ENCODE results near the gene PDE1C. TPM values are rescaled to one million over a fixed set of nuclear protein-coding genes. Genes with fewer than 3 reads are reported as not detected.

The PDE1C gene
- total and polyA plus RNA-seq, 9 donors: 3.8 to 8.7 (median 4.5) TPM

- no peaks in the 10 kb centered on the region for H3K4me1 ChIP-seq (ENCODE audit: control insufficient read depth, insufficient read depth, low read length)
- H3K27ac ChIP-seq (ENCODE audit: low read length): no peak overlapping the region
Observed at GRCh38 chr7:31954500-31954899, 115.7 kb downstream of the PDE1C start.

GRCh38 chr7:31953432-31953831 is 116.8 kb downstream of the PDE1C start:
- 88% methylated on average over 1 of the region's 2 CpGs for WGBS (ENCODE audit: insufficient coverage)
- Histone ChIP-seq H3K27me3 (ENCODE audit: control insufficient read depth, insufficient read depth, low read length) (no peaks in the 10 kb centered on the region), H3K4me3 (ENCODE audit: low read length) (no peak overlapping the region), H3K9me3 (replicated peaks; ENCODE audit: control insufficient read depth, low read depth, low read length) (no peaks in the 10 kb centered on the region), H3K27ac (ENCODE audit: low read length) (no peak overlapping the region), H3K4me1 (ENCODE audit: control insufficient read depth, insufficient read depth, low read length) (no peaks in the 10 kb centered on the region), H3K36me3 (ENCODE audit: control insufficient read depth, insufficient read depth, low read length) (no peaks in the 10 kb centered on the region)
- no peak for DNase-seq

More at GRCh38 chr7:31954500-31954899, 115.7 kb downstream of the PDE1C start:
- Histone ChIP-seq H3K27me3 (ENCODE audit: control insufficient read depth, insufficient read depth, low read length) (no peaks in the 10 kb centered on the region), H3K9me3 (replicated peaks; ENCODE audit: control insufficient read depth, low read depth, low read length) (no peaks in the 10 kb centered on the region), H3K4me3 (ENCODE audit: low read length) (no peak overlapping the region), H3K36me3 (ENCODE audit: control insufficient read depth, insufficient read depth, low read length) (no peaks in the 10 kb centered on the region)
- no CpG with 5 or more reads among the region's 2 CpGs for WGBS (ENCODE audit: insufficient coverage)
- no peak for DNase-seq

GRCh38 chr7:31950091-31950755 is 120.0 kb downstream of the PDE1C start:
- WGBS (ENCODE audit: insufficient coverage): 63% methylated on average over 1 of the region's 4 CpGs
- DNase-seq: no peak
- Histone ChIP-seq H3K4me1 (ENCODE audit: control insufficient read depth, insufficient read depth, low read length) (no peaks in the 10 kb centered on the region), H3K9me3 (replicated peaks; ENCODE audit: control insufficient read depth, low read depth, low read length) (peaks cover 11% of the 10 kb centered on the region), H3K36me3 (ENCODE audit: control insufficient read depth, insufficient read depth, low read length) (no peaks in the 10 kb centered on the region), H3K4me3 (ENCODE audit: low read length) (no peak overlapping the region), H3K27ac (ENCODE audit: low read length) (no peak overlapping the region), H3K27me3 (ENCODE audit: control insufficient read depth, insufficient read depth, low read length) (no peaks in the 10 kb centered on the region)

- no peak for DNase-seq
- Histone ChIP-seq H3K27ac (ENCODE audit: low read length) (no peak overlapping the region), H3K4me1 (ENCODE audit: control insufficient read depth, insufficient read depth, low read length) (no peaks in the 10 kb centered on the region), H3K9me3 (replicated peaks; ENCODE audit: control insufficient read depth, low read depth, low read length) (peaks cover 11% of the 10 kb centered on the region), H3K4me3 (ENCODE audit: low read length) (no peak overlapping the region), H3K36me3 (ENCODE audit: control insufficient read depth, insufficient read depth, low read length) (no peaks in the 10 kb centered on the region), H3K27me3 (ENCODE audit: control insufficient read depth, insufficient read depth, low read length) (no peaks in the 10 kb centered on the region)
- 71% methylated on average over 1 of the region's 1 CpG for WGBS (ENCODE audit: insufficient coverage)
Observed at GRCh38 chr7:31948029-31948428, 122.2 kb downstream of the PDE1C start.

GRCh38 chr7:31940167-31940566 is 130.0 kb downstream of the PDE1C start:
- H3K4me1 ChIP-seq (ENCODE audit: control insufficient read depth, insufficient read depth, low read length): no peaks in the 10 kb centered on the region

GRCh38 chr7:31939076-31939475 is 131.1 kb downstream of the PDE1C start:
- Histone ChIP-seq H3K9me3 (replicated peaks; ENCODE audit: control insufficient read depth, low read depth, low read length) (no peaks in the 10 kb centered on the region), H3K36me3 (ENCODE audit: control insufficient read depth, insufficient read depth, low read length) (no peaks in the 10 kb centered on the region), H3K4me1 (ENCODE audit: control insufficient read depth, insufficient read depth, low read length) (no peaks in the 10 kb centered on the region), H3K27ac (ENCODE audit: low read length) (no peak overlapping the region), H3K4me3 (ENCODE audit: low read length) (no peak overlapping the region), H3K27me3 (ENCODE audit: control insufficient read depth, insufficient read depth, low read length) (no peaks in the 10 kb centered on the region)
- WGBS (ENCODE audit: insufficient coverage): no CpG with 5 or more reads among the region's 3 CpGs
- DNase-seq: no peak

More at GRCh38 chr7:31940167-31940566, 130.0 kb downstream of the PDE1C start:
- no peaks in the 10 kb centered on the region for H3K9me3 ChIP-seq (replicated peaks; ENCODE audit: control insufficient read depth, low read depth, low read length)
- H3K4me3 ChIP-seq (ENCODE audit: low read length): no peak overlapping the region
- no CpG with 5 or more reads among the region's 1 CpG for WGBS (ENCODE audit: insufficient coverage)
- DNase-seq: no peak
- no peaks in the 10 kb centered on the region for H3K36me3 ChIP-seq (ENCODE audit: control insufficient read depth, insufficient read depth, low read length)
- H3K27me3 ChIP-seq (ENCODE audit: control insufficient read depth, insufficient read depth, low read length): no peaks in the 10 kb centered on the region
- H3K27ac ChIP-seq (ENCODE audit: low read length): no peak overlapping the region

- Histone ChIP-seq H3K4me1 (ENCODE audit: control insufficient read depth, insufficient read depth, low read length) (no peaks in the 10 kb centered on the region), H3K27ac (ENCODE audit: low read length) (no peak overlapping the region), H3K9me3 (replicated peaks; ENCODE audit: control insufficient read depth, low read depth, low read length) (no peaks in the 10 kb centered on the region), H3K4me3 (ENCODE audit: low read length) (no peak overlapping the region), H3K36me3 (ENCODE audit: control insufficient read depth, insufficient read depth, low read length) (no peaks in the 10 kb centered on the region), H3K27me3 (ENCODE audit: control insufficient read depth, insufficient read depth, low read length) (no peaks in the 10 kb centered on the region)
- no peak for DNase-seq
Observed at GRCh38 chr7:31938650-31939049, 131.6 kb downstream of the PDE1C start.

- no peak for DNase-seq
- Histone ChIP-seq H3K36me3 (ENCODE audit: control insufficient read depth, insufficient read depth, low read length) (no peaks in the 10 kb centered on the region), H3K4me3 (ENCODE audit: low read length) (no peak overlapping the region), H3K27ac (ENCODE audit: low read length) (no peak overlapping the region), H3K9me3 (replicated peaks; ENCODE audit: control insufficient read depth, low read depth, low read length) (no peaks in the 10 kb centered on the region), H3K4me1 (ENCODE audit: control insufficient read depth, insufficient read depth, low read length) (no peaks in the 10 kb centered on the region), H3K27me3 (ENCODE audit: control insufficient read depth, insufficient read depth, low read length) (no peaks in the 10 kb centered on the region)
Observed at GRCh38 chr7:31937982-31938381, 132.2 kb downstream of the PDE1C start.

GRCh38 chr7:31935124-31936054 is 134.8 kb downstream of the PDE1C start:
- 65% methylated on average over 6 of the region's 10 CpGs for WGBS (ENCODE audit: insufficient coverage)

GRCh38 chr7:31934551-31934950 is 135.7 kb downstream of the PDE1C start:
- Histone ChIP-seq H3K4me1 (ENCODE audit: control insufficient read depth, insufficient read depth, low read length) (no peaks in the 10 kb centered on the region), H3K36me3 (ENCODE audit: control insufficient read depth, insufficient read depth, low read length) (no peaks in the 10 kb centered on the region), H3K27ac (ENCODE audit: low read length) (no peak overlapping the region), H3K4me3 (ENCODE audit: low read length) (no peak overlapping the region), H3K9me3 (replicated peaks; ENCODE audit: control insufficient read depth, low read depth, low read length) (no peaks in the 10 kb centered on the region), H3K27me3 (ENCODE audit: control insufficient read depth, insufficient read depth, low read length) (no peaks in the 10 kb centered on the region)
- no CpG with 5 or more reads among the region's 4 CpGs for WGBS (ENCODE audit: insufficient coverage)
- no peak for DNase-seq

More at GRCh38 chr7:31935124-31936054, 134.8 kb downstream of the PDE1C start:
- H3K4me3 ChIP-seq (ENCODE audit: low read length): no peak overlapping the region
- H3K4me1 ChIP-seq (ENCODE audit: control insufficient read depth, insufficient read depth, low read length): no peaks in the 10 kb centered on the region
- no peaks in the 10 kb centered on the region for H3K9me3 ChIP-seq (replicated peaks; ENCODE audit: control insufficient read depth, low read depth, low read length)
- no peak overlapping the region for H3K27ac ChIP-seq (ENCODE audit: low read length)
- no peaks in the 10 kb centered on the region for H3K36me3 ChIP-seq (ENCODE audit: control insufficient read depth, insufficient read depth, low read length)
- no peaks in the 10 kb centered on the region for H3K27me3 ChIP-seq (ENCODE audit: control insufficient read depth, insufficient read depth, low read length)
- DNase-seq: no peak

Measured in muscle of leg (tissue), 11 donors.